ENCODE results near the gene SMARCA4.
"Not testable (repeated sequence)": the region's sequence is repeated elsewhere in the genome, so short reads cannot be mapped to it uniquely, and the experiment has no call there.

The SMARCA4 gene

GRCh38 chr19:11066326-11066725 is 105.5 kb downstream of the SMARCA4 start:
- no peak for DNase-seq (ENCODE audit: low read depth)

- DNase-seq (ENCODE audit: low read depth) = no peak
These were observed 106.7 kb downstream of the SMARCA4 start for GRCh38 chr19:11067356-11068113.

GRCh38 chr19:11069561-11069960 is 108.7 kb downstream of the SMARCA4 start:
- DNase-seq (ENCODE audit: low read depth) = no peak

GRCh38 chr19:11070123-11070522 is 109.3 kb downstream of the SMARCA4 start:
- no peak for DNase-seq (ENCODE audit: low read depth)

- no peak for DNase-seq (ENCODE audit: low read depth)
These were observed 112.7 kb downstream of the SMARCA4 start for GRCh38 chr19:11073568-11073967.

- not testable (repeated sequence) for DNase-seq (ENCODE audit: low read depth)
These were observed 116.0 kb downstream of the SMARCA4 start for GRCh38 chr19:11076792-11077191.

- DNase-seq (ENCODE audit: low read depth) = no peak
These were observed 118.1 kb downstream of the SMARCA4 start for GRCh38 chr19:11078893-11079292.

GRCh38 chr19:11079999-11080398 is 119.2 kb downstream of the SMARCA4 start:
- no peak for DNase-seq (ENCODE audit: low read depth)

- DNase-seq (ENCODE audit: low read depth) = no peak
These were observed 127.2 kb downstream of the SMARCA4 start for GRCh38 chr19:11087870-11088505.

- DNase-seq (ENCODE audit: low read depth) = no peak
These were observed 127.8 kb downstream of the SMARCA4 start for GRCh38 chr19:11088506-11089253.

- DNase-seq (ENCODE audit: low read depth) = peak; percentile 44
These were observed 128.6 kb downstream of the SMARCA4 start, which contains the start of gene LDLR for GRCh38 chr19:11089254-11090013. Gene LDLR (plus strand): TSS chr19:11089463. CDS start chr19:11089549, 86 bp downstream.

- DNase-seq (ENCODE audit: low read depth) = not testable (repeated sequence)
These were observed 129.1 kb downstream of the SMARCA4 start for GRCh38 chr19:11090014-11090263.

- peak; percentile 95 for DNase-seq (ENCODE audit: low read depth)
These were observed 129.6 kb downstream of the SMARCA4 start for GRCh38 chr19:11090264-11090996.

- DNase-seq (ENCODE audit: low read depth) = no peak
These were observed 130.3 kb downstream of the SMARCA4 start for GRCh38 chr19:11090997-11091702.

- DNase-seq (ENCODE audit: low read depth) = peak; percentile 33
These were observed 130.9 kb downstream of the SMARCA4 start for GRCh38 chr19:11091703-11092153.

- no peak for DNase-seq (ENCODE audit: low read depth)
These were observed 131.3 kb downstream of the SMARCA4 start for GRCh38 chr19:11092181-11092538.

GRCh38 chr19:11093689-11094238 is 132.9 kb downstream of the SMARCA4 start:
- no peak for DNase-seq (ENCODE audit: low read depth)

GRCh38 chr19:11094520-11094894 is 133.7 kb downstream of the SMARCA4 start:
- no peak for DNase-seq (ENCODE audit: low read depth)

GRCh38 chr19:11096210-11096841 is 135.5 kb downstream of the SMARCA4 start:
- no peak for DNase-seq (ENCODE audit: low read depth)

GRCh38 chr19:11097367-11097766 is 136.5 kb downstream of the SMARCA4 start:
- DNase-seq (ENCODE audit: low read depth) = not testable (repeated sequence)
